Neural progenitor cell (in vitro differentiated cells): ENCODE results near the gene ZNF689. TPM values are rescaled to one million over a fixed set of nuclear protein-coding genes. Genes with fewer than 3 reads are reported as not detected.

ENCODE experiments used
- DNase-seq: peaks from one replicate; pipeline ENCODE4 v3.0.0-alpha.2; 2016; ENCODE audit warnings: low spot score
- H2AFZ ChIP-seq: fragments of 200-600 bp; sonication (generic); replicated peaks from 2 replicates; pipeline ENCODE4 v1.6.1; 2016; ENCODE audit warnings: antibody characterized with exemption
- H3F3A ChIP-seq: fragments of 200-600 bp; sonication (generic); 2 replicates; pipeline ENCODE4 v1.6.1; 2016; ENCODE audit warnings: antibody characterized with exemption, low read depth
- H3K27ac ChIP-seq: fragments of 200-600 bp; sonication (generic); 2 replicates; pipeline ENCODE4 v1.5.1; 2016; ENCODE audit warnings: mild to moderate bottlenecking
- H3K27me3 ChIP-seq: fragments of 200-600 bp; sonication (generic); 2 replicates; pipeline ENCODE4 v1.6.1; 2016; ENCODE audit warnings: mild to moderate bottlenecking, moderate library complexity
- H3K36me3 ChIP-seq: fragments of 200-600 bp; sonication (generic); 2 replicates; pipeline ENCODE4 v1.5.1; 2016
- H3K4me1 ChIP-seq: fragments of 200-600 bp; sonication (generic); 2 replicates; pipeline ENCODE4 v1.6.1; 2016; ENCODE audit warnings: mixed run types
- H3K4me2 ChIP-seq: fragments of 200-600 bp; sonication (generic); 2 replicates; pipeline ENCODE4 v1.6.1; 2016
- H3K4me3 ChIP-seq: fragments of 200-600 bp; sonication (generic); 2 replicates; pipeline ENCODE4 v1.5.1; 2016
- H3K79me2 ChIP-seq: fragments of 200-600 bp; sonication (generic); 2 replicates; pipeline ENCODE4 v1.6.1; 2016; ENCODE audit warnings: low read depth
- H3K9ac ChIP-seq: fragments of 200-600 bp; sonication (generic); 2 replicates; pipeline ENCODE4 v1.6.1; 2016
- H3K9me3 ChIP-seq: fragments of 200-600 bp; sonication (generic); 2 replicates; pipeline ENCODE4 v1.5.1; 2016; ENCODE audit warnings: low read depth
- H4K20me1 ChIP-seq: fragments of 200-600 bp; sonication (generic); 2 replicates; pipeline ENCODE4 v1.6.1; 2016; ENCODE audit warnings: low read depth
- H3K27ac Mint-ChIP-seq: 3 replicates; pipeline ENCODE4 v1.8.0; 2021; ENCODE audit warnings: mixed read lengths
- H3K27me3 Mint-ChIP-seq: 2 replicates; pipeline ENCODE4 v1.8.0; 2022; ENCODE audit warnings: low read depth, mild to moderate bottlenecking, inconsistent platforms, moderate library complexity, mixed read lengths; ENCODE audit not compliant: insufficient read depth
- H3K36me3 Mint-ChIP-seq: 3 replicates; pipeline ENCODE4 v1.8.0; 2021; ENCODE audit warnings: mixed read lengths
- H3K4me1 Mint-ChIP-seq: 3 replicates; pipeline ENCODE4 v1.8.0; 2021; ENCODE audit warnings: mixed read lengths
- H3K4me3 Mint-ChIP-seq: 3 replicates; pipeline ENCODE4 v1.8.0; 2021; ENCODE audit warnings: mild to moderate bottlenecking, moderate library complexity, mixed read lengths
- H3K9me3 Mint-ChIP-seq: 3 replicates; pipeline ENCODE4 v1.8.0; 2020; ENCODE audit warnings: mixed read lengths
- EZH2 ChIP-seq: fragments of 200-600 bp; sonication (generic); IDR thresholded peaks from 2 replicates; pipeline ENCODE4 v1.6.1; 2017; ENCODE audit warnings: antibody characterized with exemption, mild to moderate bottlenecking, moderate library complexity
- EZH2phosphoT487 ChIP-seq: fragments of 200-600 bp; sonication (generic); IDR thresholded peaks from 2 replicates; pipeline ENCODE4 v1.6.1; 2017; ENCODE audit warnings: antibody characterized with exemption
- small RNA-seq: library from RNA; depleted of rRNA; stranded (forward); fragments of <200 nt; gene quantifications from one replicate; pipeline ENCODE3, GENCODE V24; 2015
- total RNA-seq: library from RNA; depleted of rRNA; stranded (reverse); fragments of >200 nt; gene quantifications from 2 replicates; pipeline ENCODE4 v1.2.3, GENCODE V29; 2015; ENCODE audit warnings: low replicate concordance
- TF ChIP-seq, protein P1 (sequence below): fragments of 200-600 bp; sonication (generic); IDR thresholded peaks from 2 replicates; pipeline ENCODE4 v1.5.1; 2017; ENCODE audit warnings: antibody characterized with exemption, mild to moderate bottlenecking

ZNF689 gene
- total RNA-seq, 1 donor from 2014 or later = 9.2 TPM

DNA sequence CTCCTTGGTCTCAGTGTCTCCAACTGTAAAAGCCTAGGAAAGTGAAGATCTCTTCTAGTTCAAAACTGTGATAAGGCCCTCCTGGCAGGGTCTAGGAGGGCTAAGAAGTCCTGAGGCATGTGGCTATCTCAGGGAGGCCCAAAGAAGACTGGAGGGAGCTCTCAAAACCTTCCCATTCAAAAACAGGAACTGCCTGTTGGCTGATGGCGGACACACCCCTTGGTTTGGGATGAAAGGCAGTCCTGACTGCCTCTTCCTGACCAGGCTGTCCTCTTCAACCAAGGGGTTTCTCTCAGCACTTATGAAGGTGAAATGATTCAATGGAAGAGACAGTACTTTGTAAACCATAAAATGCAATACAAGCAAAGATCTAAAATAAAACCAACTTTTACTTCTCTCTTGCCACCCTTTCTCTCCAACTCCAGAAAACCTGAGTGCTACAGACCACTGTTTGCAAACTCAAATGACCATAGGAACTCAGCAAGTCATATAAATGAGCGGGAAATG lies 56.7 kb downstream of the ZNF689 start:
- Histone ChIP-seq H3F3A (peaks cover 7% of the 10 kb centered on the region), H3K27me3 (no peaks in the 10 kb centered on the region), H3K36me3 (no peaks in the 10 kb centered on the region), H3K9ac (no peak overlapping the region), H3K4me2 (no peak overlapping the region), H2AFZ (no peak overlapping the region), H3K4me1 (no peaks in the 10 kb centered on the region), H3K9me3 (no peaks in the 10 kb centered on the region), H4K20me1 (no peaks in the 10 kb centered on the region), H3K79me2 (peaks cover 22% of the 10 kb centered on the region), H3K4me3 (no peak overlapping the region), H3K27ac (no peak overlapping the region)
- no peak overlapping the region for H3K27ac Mint-ChIP-seq
- H3K4me3 Mint-ChIP-seq = no peak overlapping the region
- no peaks in the 10 kb centered on the region for H3K9me3 Mint-ChIP-seq
- peaks cover 4% of the 10 kb centered on the region for H3K27me3 Mint-ChIP-seq
- DNase-seq = no peak
- TF ChIP-seq EZH2phosphoT487 = no peak
- H3K4me1 Mint-ChIP-seq = peaks cover 10% of the 10 kb centered on the region
- peaks cover 21% of the 10 kb centered on the region for H3K36me3 Mint-ChIP-seq

DNA sequence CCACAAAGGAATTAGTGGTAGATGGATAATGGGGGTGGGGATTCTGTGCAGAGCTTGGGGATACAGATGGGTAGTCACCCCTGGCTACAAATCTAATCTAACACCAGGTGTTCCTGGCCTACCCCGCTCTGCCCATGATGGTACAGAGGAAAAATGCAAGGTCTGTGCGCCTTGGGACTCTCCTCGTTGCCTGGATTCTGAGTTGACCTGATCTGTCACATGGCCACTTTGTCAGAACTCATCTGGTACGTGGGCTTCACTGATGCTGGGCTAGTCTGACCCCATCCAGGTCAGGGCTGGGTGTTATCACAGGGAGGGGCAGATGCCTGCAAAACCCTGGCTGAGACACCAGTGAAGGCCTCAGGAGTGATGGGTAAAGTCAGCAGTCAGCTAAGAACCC lies 57.2 kb downstream of the ZNF689 start:
- TF ChIP-seq EZH2 (no peak), EZH2phosphoT487 (no peak)
- TF ChIP-seq, protein P1, sequence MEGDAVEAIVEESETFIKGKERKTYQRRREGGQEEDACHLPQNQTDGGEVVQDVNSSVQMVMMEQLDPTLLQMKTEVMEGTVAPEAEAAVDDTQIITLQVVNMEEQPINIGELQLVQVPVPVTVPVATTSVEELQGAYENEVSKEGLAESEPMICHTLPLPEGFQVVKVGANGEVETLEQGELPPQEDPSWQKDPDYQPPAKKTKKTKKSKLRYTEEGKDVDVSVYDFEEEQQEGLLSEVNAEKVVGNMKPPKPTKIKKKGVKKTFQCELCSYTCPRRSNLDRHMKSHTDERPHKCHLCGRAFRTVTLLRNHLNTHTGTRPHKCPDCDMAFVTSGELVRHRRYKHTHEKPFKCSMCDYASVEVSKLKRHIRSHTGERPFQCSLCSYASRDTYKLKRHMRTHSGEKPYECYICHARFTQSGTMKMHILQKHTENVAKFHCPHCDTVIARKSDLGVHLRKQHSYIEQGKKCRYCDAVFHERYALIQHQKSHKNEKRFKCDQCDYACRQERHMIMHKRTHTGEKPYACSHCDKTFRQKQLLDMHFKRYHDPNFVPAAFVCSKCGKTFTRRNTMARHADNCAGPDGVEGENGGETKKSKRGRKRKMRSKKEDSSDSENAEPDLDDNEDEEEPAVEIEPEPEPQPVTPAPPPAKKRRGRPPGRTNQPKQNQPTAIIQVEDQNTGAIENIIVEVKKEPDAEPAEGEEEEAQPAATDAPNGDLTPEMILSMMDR = no peak
- Histone ChIP-seq H3K27ac (no peak overlapping the region), H3K4me2 (no peak overlapping the region), H3K27me3 (no peaks in the 10 kb centered on the region), H2AFZ (no peak overlapping the region), H3K9me3 (no peaks in the 10 kb centered on the region), H3K4me1 (no peaks in the 10 kb centered on the region), H3K79me2 (peaks cover 22% of the 10 kb centered on the region), H4K20me1 (no peaks in the 10 kb centered on the region), H3K4me3 (no peak overlapping the region), H3F3A (peaks cover 2% of the 10 kb centered on the region), H3K9ac (no peak overlapping the region), H3K36me3 (no peaks in the 10 kb centered on the region)
- Mint-ChIP-seq H3K4me1 (peaks cover 11% of the 10 kb centered on the region), H3K27ac (no peak overlapping the region), H3K36me3 (peaks cover 21% of the 10 kb centered on the region), H3K9me3 (no peaks in the 10 kb centered on the region), H3K27me3 (peaks cover 6% of the 10 kb centered on the region), H3K4me3 (no peak overlapping the region)
- no peak for DNase-seq

Small RNA genes lying within 50 kb of the gene (small RNA-seq; reads per million reads assigned to genes)
- gene AC093249.1 = not detected
- gene AC093249.4 = not detected

Other genes starting within 250 kb of the ZNF689 start
- 8.2 and 23.4 TPM in 2 replicates for gene TBC1D10B, start 239.9 kb downstream of the ZNF689 start, total RNA-seq
- gene MYL11, start 235.6 kb downstream of the ZNF689 start, total RNA-seq = 0.68 and 4.1 TPM in 2 replicates
- gene SEPTIN1, start 227.8 kb downstream of the ZNF689 start, total RNA-seq = 1.1 TPM in 1 of 2 replicates, not detected in the other
- 39.3 and 41.8 TPM in 2 replicates for gene ZNF48, start 215.0 kb downstream of the ZNF689 start, total RNA-seq
- 6.0 and 17.7 TPM in 2 replicates for gene ZNF771, start 202.8 kb downstream of the ZNF689 start, total RNA-seq
- gene DCTPP1, start 180.4 kb downstream of the ZNF689 start, total RNA-seq = 30.4 and 47.9 TPM in 2 replicates
- gene SEPHS2, start 164.5 kb downstream of the ZNF689 start, total RNA-seq = 9.0 and 13.9 TPM in 2 replicates
- gene ITGAL, start 137.6 kb downstream of the ZNF689 start, total RNA-seq = not detected in 2 replicates
- gene ZNF768, start 83.8 kb downstream of the ZNF689 start, total RNA-seq = 15.5 and 49.9 TPM in 2 replicates
- 7.0 and 14.5 TPM in 2 replicates for gene ZNF747, start 75.5 kb downstream of the ZNF689 start, total RNA-seq
- gene ZNF764, start 52.0 kb downstream of the ZNF689 start, total RNA-seq = 3.6 and 12.6 TPM in 2 replicates
- gene ZNF688, start 38.7 kb downstream of the ZNF689 start, total RNA-seq = 3.6 and 6.2 TPM in 2 replicates
- 17.8 and 19.5 TPM in 2 replicates for gene ZNF785, start 24.7 kb downstream of the ZNF689 start, total RNA-seq
- 3.5 and 14.6 TPM in 2 replicates for gene PRR14, start 40.6 kb upstream of the ZNF689 start, total RNA-seq
- gene FBRS, start 48.0 kb upstream of the ZNF689 start, total RNA-seq = 3.6 and 20.5 TPM in 2 replicates
- gene SRCAP, start 88.8 kb upstream of the ZNF689 start, total RNA-seq = 4.6 and 8.8 TPM in 2 replicates
- 20.2 and 31.4 TPM in 2 replicates for gene PHKG2, start 138.0 kb upstream of the ZNF689 start, total RNA-seq
- gene CFAP119, start 151.7 kb upstream of the ZNF689 start, total RNA-seq = 0.56 and 8.0 TPM in 2 replicates
- gene RNF40, start 151.9 kb upstream of the ZNF689 start, total RNA-seq = 45.6 and 77.3 TPM in 2 replicates
- gene ZNF629, start 176.8 kb upstream of the ZNF689 start, total RNA-seq = 13.7 and 24.5 TPM in 2 replicates